ENCODE measurements around the gene GJB4. TPM values are rescaled to one million over a fixed set of nuclear protein-coding genes. Genes with fewer than 3 reads are reported as not detected.
"Not testable (repeated sequence)": the region's sequence is repeated elsewhere in the genome, so short reads cannot be mapped to it uniquely, and the experiment has no call there.

The GJB4 gene
- total and polyA plus RNA-seq, 3 donors from 2014 or later = not detected

GRCh38 chr1:34763142-34763781, 3.7 kb downstream of the GJB4 start:
- H3K27ac ChIP-seq = no peak overlapping the region
- H3K27me3 ChIP-seq = no peaks in the 10 kb centered on the region
- 55 to 64% methylated on average over 8 of the region's 8 CpGs for WGBS, 2 donors
- TF ChIP-seq CTCF (IDR thresholded peaks at IDR 0.05) = no peak
- no peak for TF ChIP-seq POLR2A (IDR thresholded peaks at IDR 0.05)
- no peak for DNase-seq
- no peaks in the 10 kb centered on the region for H3K36me3 ChIP-seq (ENCODE audit: low read depth, missing control alignments)
- no peaks in the 10 kb centered on the region for H3K4me1 ChIP-seq
- H3K4me3 ChIP-seq = no peak overlapping the region
- intact Hi-C loops (cut with DNase I; ENCODE audit: low total_unique reads) = no loop called here
- H3K9me3 ChIP-seq = no peaks in the 10 kb centered on the region

- Histone ChIP-seq H3K4me3 (no peak overlapping the region), H3K36me3 (ENCODE audit: low read depth, missing control alignments) (no peaks in the 10 kb centered on the region), H3K27me3 (no peaks in the 10 kb centered on the region), H3K9me3 (no peaks in the 10 kb centered on the region), H3K4me1 (no peaks in the 10 kb centered on the region), H3K27ac (no peak overlapping the region)
- intact Hi-C loops (cut with DNase I; ENCODE audit: low total_unique reads) = no loop called here
- 73 to 79% methylated on average over 3 of the region's 3 CpGs for WGBS, 2 donors
- TF ChIP-seq CTCF (IDR thresholded peaks at IDR 0.05) = no peak
- TF ChIP-seq POLR2A (IDR thresholded peaks at IDR 0.05) = no peak
- DNase-seq = no peak
Observed at GRCh38 chr1:34768856-34769255, 9.3 kb downstream of the GJB4 start.

- H3K27me3 ChIP-seq = no peaks in the 10 kb centered on the region
- no peaks in the 10 kb centered on the region for H3K36me3 ChIP-seq (ENCODE audit: low read depth, missing control alignments)
- H3K27ac ChIP-seq = no peak overlapping the region
- TF ChIP-seq POLR2A (IDR thresholded peaks at IDR 0.05) = no peak
- no peak for TF ChIP-seq CTCF (IDR thresholded peaks at IDR 0.05)
- no peak overlapping the region for H3K4me3 ChIP-seq
- WGBS, 2 donors = 83 to 84% methylated on average over 5 of the region's 5 CpGs
- H3K9me3 ChIP-seq = no peaks in the 10 kb centered on the region
- no peaks in the 10 kb centered on the region for H3K4me1 ChIP-seq
- no peak for DNase-seq
- intact Hi-C loops (cut with DNase I; ENCODE audit: low total_unique reads) = no loop called here
Observed at GRCh38 chr1:34770891-34771504, 11.5 kb downstream of the GJB4 start.

GRCh38 chr1:34771573-34772371, 12.2 kb downstream of the GJB4 start:
- intact Hi-C loops (cut with DNase I; ENCODE audit: low total_unique reads) = no loop called here
- TF ChIP-seq CTCF (IDR thresholded peaks at IDR 0.05) (no peak), POLR2A (IDR thresholded peaks at IDR 0.05) (no peak)
- Histone ChIP-seq H3K4me3 (no peak overlapping the region), H3K4me1 (no peaks in the 10 kb centered on the region), H3K36me3 (ENCODE audit: low read depth, missing control alignments) (no peaks in the 10 kb centered on the region), H3K9me3 (no peaks in the 10 kb centered on the region), H3K27me3 (no peaks in the 10 kb centered on the region), H3K27ac (no peak overlapping the region)
- DNase-seq = no peak
- WGBS, 2 donors = 84 to 88% methylated on average over 16 of the region's 16 CpGs

GRCh38 chr1:34773114-34773513, 13.6 kb downstream of the GJB4 start:
- intact Hi-C loops (cut with DNase I; ENCODE audit: low total_unique reads) = not testable (repeated sequence)
- WGBS, 2 donors = 93 to 94% methylated on average over 4 of the region's 4 CpGs

More at GRCh38 chr1:34773114-34773513, 13.6 kb downstream of the GJB4 start:
- not testable (repeated sequence) for H3K4me3 ChIP-seq; H3K27me3 ChIP-seq; H3K4me1 ChIP-seq; H3K27ac ChIP-seq; H3K36me3 ChIP-seq (ENCODE audit: low read depth, missing control alignments); DNase-seq; H3K9me3 ChIP-seq
